K562 (cell line): ENCODE data around the gene TBC1D2. TPM values are rescaled to one million over a fixed set of nuclear protein-coding genes. Genes with fewer than 3 reads are reported as not detected.

Source experiments
- BCLAF1 ChIP-seq, 2 experiments: fragments of 450-650 bp in 1 of 2; IDR thresholded peaks; 2 replicates each; pipeline ENCODE4 v1.6.1; 2011 to 2017; ENCODE audit warnings: low read depth in 2 of 2, antibody characterized with exemption in 1 of 2, borderline replicate concordance in 1 of 2, low read length in 1 of 2, mild to moderate bottlenecking in 1 of 2, mixed read lengths in 1 of 2; ENCODE audit not compliant: control insufficient read depth in 1 of 2
- BRCA1 ChIP-seq, 2 experiments: fragments of 450-650 bp in 1 of 2; sonication (generic) in 1 of 2; formaldehyde crosslinking in 1 of 2; IDR thresholded peaks; 2 replicates each; pipeline versions ENCODE4 v1.5.0 to v1.6.1; 2017 to 2020; ENCODE audit warnings: mild to moderate bottlenecking in 1 of 2, missing genetic modification reagents in 1 of 2
- DACH1 ChIP-seq: fragments of 450-650 bp; IDR thresholded peaks from 2 replicates; pipeline ENCODE4 v1.6.1; 2018; ENCODE audit not compliant: partially characterized antibody
- FIP1L1 ChIP-seq: fragments of 200-400 bp; formaldehyde crosslinking; IDR thresholded peaks from 2 replicates; pipeline ENCODE4 v1.6.1; 2018; ENCODE audit warnings: mild to moderate bottlenecking, low read depth, low read length; ENCODE audit not compliant: poor library complexity, severe bottlenecking
- NFATC3 ChIP-seq: fragments of 450-650 bp; IDR thresholded peaks from 2 replicates; pipeline ENCODE4 v1.6.1; 2017; ENCODE audit warnings: mild to moderate bottlenecking
- NR2C2 ChIP-seq, 2 experiments: fragments of 200-800 bp in 1 of 2; sonication (Bioruptor generic) in 1 of 2; sonication (generic) in 1 of 2; formaldehyde crosslinking in 1 of 2; IDR thresholded peaks; 2 replicates each; pipeline versions ENCODE4 v1.6.1 to v1.8.0; 2016 to 2022; ENCODE audit warnings: mild to moderate bottlenecking in 1 of 2, missing compliant biosample characterization in 1 of 2, missing genetic modification characterization in 1 of 2, missing genetic modification reagents in 1 of 2
- PKNOX1 ChIP-seq: fragments of 450-650 bp; IDR thresholded peaks from 2 replicates; pipeline ENCODE4 v1.6.1; 2016
- TFAP4 ChIP-seq: sonication (generic); formaldehyde crosslinking; IDR thresholded peaks from 2 replicates; pipeline ENCODE4 v1.8.0; 2022; ENCODE audit warnings: missing genetic modification reagents, mild to moderate bottlenecking, moderate library complexity, borderline replicate concordance
- THRA ChIP-seq: fragments of 450-650 bp; IDR thresholded peaks from 2 replicates; pipeline ENCODE4 v1.6.1; 2017; ENCODE audit warnings: mild to moderate bottlenecking, moderate library complexity
- USF1 ChIP-seq: sonication (generic); formaldehyde crosslinking; IDR thresholded peaks from 2 replicates; pipeline ENCODE4 v1.9.0; 2022; ENCODE audit warnings: mild to moderate bottlenecking, missing genetic modification reagents
- polyA plus RNA-seq, 8 experiments: library from polyadenylated mRNA; depleted of rRNA in 4 of 8; stranded (reverse) in 5 of 8; unstranded in 3 of 8; fragments of >200 nt; fragmentation: Nextera tagmentation in 2 of 8; fragmentation: Illumina TruSeq in 1 of 8; extraction: Ambion mirVana in 2 of 8; extraction: Trizol in 1 of 8; gene quantifications; 2 replicates each; pipeline versions ENCODE4 v1.2.1 to v1.2.3, GENCODE V29; 2011 to 2014; ENCODE audit warnings: inconsistent platforms in 1 of 8, missing spikeins in 1 of 8
- total RNA-seq, 7 experiments: library from RNA; depleted of rRNA in 6 of 7; stranded (reverse); fragments of >200 nt in 6 of 7; fragmentation: Illumina TruSeq in 2 of 7; extraction: Trizol in 2 of 7; gene quantifications; 2 replicates each; pipeline versions ENCODE4 v1.2.1 to v1.2.3, GENCODE V29; 2011 to 2021; ENCODE audit warnings: low replicate concordance in 1 of 7

TBC1D2 gene
- total and polyA plus RNA-seq, 9 of the 15 experiments (the other 6 are each of a cell fraction or from before 2014, with no cell fraction given): 0.10 to 7.0 (median 2.5) TPM

GRCh38 chr9:98159790-98160189 is 95.7 kb downstream of the TBC1D2 start (continued):
- TF ChIP-seq DACH1: no peak
- TF ChIP-seq NR2C2 (CRISPR knock-in tag; IDR thresholded peaks at IDR 0.05): no peak
- peak; percentile 70 for TF ChIP-seq NR2C2 (tag; IDR thresholded peaks at IDR 0.05)
- TF ChIP-seq BCLAF1 (IDR thresholded peaks at IDR 0.05; ENCODE audit: borderline replicate concordance in 1 of 2, control insufficient read depth in 1 of 2, low read depth in 2 of 2, low read length in 1 of 2): no peak
- TF ChIP-seq USF1 (CRISPR knock-in tag): no peak
- TF ChIP-seq NFATC3: no peak
- no peak for TF ChIP-seq FIP1L1
- no peak for TF ChIP-seq THRA
- no peak for TF ChIP-seq PKNOX1
- no peak for TF ChIP-seq TFAP4
- no peak for TF ChIP-seq BRCA1 (IDR thresholded peaks at IDR 0.05)
- TF ChIP-seq BRCA1 (CRISPR knock-in tag; IDR thresholded peaks at IDR 0.05): no peak
- TF ChIP-seq, all 486 proteins: peak for 14
